CD4-positive, alpha-beta memory T cell (primary cell): ENCODE data around the gene BMPER. TPM values are rescaled to one million over a fixed set of nuclear protein-coding genes. Genes with fewer than 3 reads are reported as not detected.

ENCODE experiments used
- CTCF ChIA-PET: fragments of 350-600 bp; sonication (Branson Sonifier 250); formaldehyde crosslinking; loops from one replicate; lab custom pipeline; 2021; ENCODE audit warnings: inconsistent platforms; ENCODE audit not compliant: partially characterized antibody; lab: Charles Lee
- POLR2A ChIA-PET: fragments of 350-600 bp; sonication (Branson Sonifier 250); formaldehyde crosslinking; loops from one replicate; lab custom pipeline; 2021; ENCODE audit not compliant: partially characterized antibody; lab: Charles Lee
- DNase-seq, 5 donors: peaks; one replicate each; pipeline versions ENCODE4 v3.0.0 to v3.0.0-alpha.2; 2020 to 2022; ENCODE audit warnings: mixed read lengths in 1 of 5
- H3K27ac ChIP-seq: one replicate; pipeline ENCODE4 v1.7.0; 2013; ENCODE audit warnings: low read depth, low read length
- H3K27me3 ChIP-seq: 2 replicates; pipeline ENCODE4 v1.7.0; 2013; ENCODE audit warnings: mild to moderate bottlenecking, low read length, moderate library complexity; ENCODE audit not compliant: insufficient read depth
- H3K36me3 ChIP-seq: 2 replicates; pipeline ENCODE4 v1.7.0; 2013; ENCODE audit warnings: mild to moderate bottlenecking, low read length, moderate library complexity; ENCODE audit not compliant: insufficient read depth
- H3K4me1 ChIP-seq: 2 replicates; pipeline ENCODE4 v1.7.0; 2013; ENCODE audit warnings: mild to moderate bottlenecking, low read length, moderate library complexity; ENCODE audit not compliant: insufficient read depth
- H3K4me3 ChIP-seq, 2 donors: one replicate each; pipeline ENCODE4 v1.7.0; 2013; ENCODE audit warnings: low read length in 2 of 2, mild to moderate bottlenecking in 1 of 2
- H3K9me3 ChIP-seq, 2 donors: one replicate each; pipeline ENCODE4 v1.7.0; 2013; ENCODE audit warnings: low read length in 2 of 2, control low read depth in 1 of 2; ENCODE audit not compliant: control insufficient read depth in 1 of 2
- H3K27ac Mint-ChIP-seq, 7 donors: one replicate each; pipeline ENCODE4 v1.8.0; 2020 to 2021; ENCODE audit warnings: mixed read lengths in 7 of 7, mild to moderate bottlenecking in 6 of 7, inconsistent platforms in 3 of 7, moderate library complexity in 3 of 7
- H3K27me3 Mint-ChIP-seq, 2 donors: one replicate each; pipeline ENCODE4 v1.8.0; 2020 to 2021; ENCODE audit warnings: mixed read lengths in 2 of 2
- H3K36me3 Mint-ChIP-seq, 2 donors: one replicate each; pipeline ENCODE4 v1.8.0; 2020 to 2021; ENCODE audit warnings: mixed read lengths in 2 of 2, inconsistent platforms in 1 of 2, mild to moderate bottlenecking in 1 of 2
- H3K4me1 Mint-ChIP-seq, 4 donors: one replicate each; pipeline ENCODE4 v1.8.0; 2020 to 2021; ENCODE audit warnings: mixed read lengths in 4 of 4, mild to moderate bottlenecking in 1 of 4
- H3K4me3 Mint-ChIP-seq, 8 donors: one replicate each; pipeline ENCODE4 v1.8.0; 2020 to 2021; ENCODE audit warnings: mixed read lengths in 8 of 8, mild to moderate bottlenecking in 7 of 8, moderate library complexity in 6 of 8, inconsistent platforms in 3 of 8
- H3K9me3 Mint-ChIP-seq, 8 donors: one replicate each; pipeline ENCODE4 v1.8.0; 2020 to 2021; ENCODE audit warnings: mixed read lengths in 8 of 8, mild to moderate bottlenecking in 5 of 8, inconsistent platforms in 3 of 8, moderate library complexity in 1 of 8
- intact Hi-C: fragments of 100-400 bp; cut with micrococcal nuclease; formaldehyde crosslinking; loops from one replicate; pipeline ENCODE4 v1.15.1; 2023
- polyA plus RNA-seq, 2 donors: library from polyadenylated mRNA; unstranded; fragments of 300-500 nt; fragmentation: Illumina TruSeq; gene quantifications; one replicate each; pipeline ENCODE4 v1.2.3, GENCODE V29; 2021
- total RNA-seq, 2 experiments: library from RNA; stranded (reverse); gene quantifications; one replicate each; pipeline ENCODE4 v1.2.3, GENCODE V29; 2021

BMPER gene
- total and polyA plus RNA-seq, 4 experiments from 2014 or later = 0.24 to 0.30 TPM; not detected in 2

GRCh38 chr7:33968591-33968990 is 63.3 kb downstream of the BMPER start:
- ChIA-PET CTCF (interaction anchor here (0.6 kb wide), 1 partner anchor 472 kb away, joined by 3 read pairs; no protein-coding TSS in a partner anchor), POLR2A (no interaction called here)
- H3K9me3 ChIP-seq = no peaks in the 10 kb centered on the region
- H3K27ac ChIP-seq = no peak overlapping the region
- intact Hi-C loops = no loop called here
- H3K27me3 ChIP-seq = no peaks in the 10 kb centered on the region
- no peak overlapping the region for H3K27ac Mint-ChIP-seq
- no peak overlapping the region for H3K4me3 Mint-ChIP-seq
- DNase-seq = no peak
- H3K27me3 Mint-ChIP-seq = peaks cover 0 to 2% of the 10 kb centered on the region in 2 donors
- no peaks in the 10 kb centered on the region for H3K36me3 ChIP-seq
- no peaks in the 10 kb centered on the region for H3K9me3 Mint-ChIP-seq
- no peaks in the 10 kb centered on the region for H3K4me1 ChIP-seq
- H3K36me3 Mint-ChIP-seq = no peaks in the 10 kb centered on the region
- H3K4me1 Mint-ChIP-seq = no peaks in the 10 kb centered on the region
- no peak overlapping the region for H3K4me3 ChIP-seq

DNA sequence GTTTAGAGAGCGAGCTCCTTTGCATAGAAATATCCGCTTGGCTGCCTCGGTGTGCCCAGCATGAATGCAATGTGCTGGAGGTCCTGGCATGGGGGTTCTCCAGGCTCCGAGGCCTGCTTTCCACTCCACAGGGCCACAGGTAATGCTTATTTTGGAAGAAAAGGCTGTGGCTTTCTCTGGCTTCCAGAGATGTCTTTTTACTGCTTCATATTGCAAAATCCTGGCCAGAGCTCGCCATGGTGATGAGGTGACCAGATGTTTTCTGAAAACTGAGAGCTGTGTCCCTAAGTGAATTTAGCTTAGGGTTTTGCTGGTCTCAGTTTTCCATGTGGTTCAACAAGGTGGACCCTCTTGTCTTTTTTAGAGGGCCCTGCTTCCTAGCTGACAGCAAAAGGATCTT is 65.2 kb downstream of the BMPER start:
- no peak overlapping the region for H3K27ac Mint-ChIP-seq
- ChIA-PET POLR2A (no interaction called here), CTCF (no interaction called here)
- H3K27me3 Mint-ChIP-seq = peaks cover 0 to 2% of the 10 kb centered on the region in 2 donors
- no peak for DNase-seq
- Histone ChIP-seq H3K4me1 (no peaks in the 10 kb centered on the region), H3K27me3 (no peaks in the 10 kb centered on the region), H3K27ac (no peak overlapping the region), H3K36me3 (no peaks in the 10 kb centered on the region), H3K4me3 (no peak overlapping the region), H3K9me3 (no peaks in the 10 kb centered on the region)
- no peaks in the 10 kb centered on the region for H3K9me3 Mint-ChIP-seq
- no peaks in the 10 kb centered on the region for H3K36me3 Mint-ChIP-seq
- H3K4me1 Mint-ChIP-seq = no peaks in the 10 kb centered on the region
- intact Hi-C loops = no loop called here
- no peak overlapping the region for H3K4me3 Mint-ChIP-seq

DNA sequence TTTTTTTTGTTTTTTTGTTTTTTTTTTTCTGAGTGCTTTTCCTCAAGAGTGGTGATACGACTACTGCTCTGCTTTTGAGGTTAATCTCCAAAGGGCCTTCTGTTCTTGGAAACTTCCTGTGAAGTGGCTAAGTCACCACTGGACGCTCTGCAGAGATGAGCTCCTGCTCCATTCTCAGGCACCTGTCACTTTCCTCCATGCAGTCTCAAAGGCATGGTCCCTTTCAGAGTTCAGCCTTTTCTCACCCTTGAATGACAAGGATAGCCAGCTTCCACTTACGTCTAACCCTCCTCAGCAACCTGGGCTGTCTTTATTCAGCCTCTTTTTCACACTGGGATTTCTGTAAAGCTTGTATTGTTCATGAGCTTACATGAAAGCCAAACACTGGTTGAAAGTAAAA is 65.8 kb downstream of the BMPER start:
- H3K27me3 ChIP-seq = no peaks in the 10 kb centered on the region
- POLR2A ChIA-PET = no interaction called here
- CTCF ChIA-PET = no interaction called here
- intact Hi-C loops = no loop called here
- no peak for DNase-seq
- no peaks in the 10 kb centered on the region for H3K36me3 ChIP-seq
- H3K4me1 ChIP-seq = no peaks in the 10 kb centered on the region
- H3K4me3 Mint-ChIP-seq = no peak overlapping the region
- H3K4me3 ChIP-seq = no peak overlapping the region
- no peaks in the 10 kb centered on the region for H3K4me1 Mint-ChIP-seq
- H3K9me3 Mint-ChIP-seq = no peaks in the 10 kb centered on the region
- peaks cover 0 to 2% of the 10 kb centered on the region in 2 donors for H3K27me3 Mint-ChIP-seq
- no peak overlapping the region for H3K27ac ChIP-seq
- H3K9me3 ChIP-seq = no peaks in the 10 kb centered on the region
- no peak overlapping the region for H3K27ac Mint-ChIP-seq
- H3K36me3 Mint-ChIP-seq = no peaks in the 10 kb centered on the region

DNA sequence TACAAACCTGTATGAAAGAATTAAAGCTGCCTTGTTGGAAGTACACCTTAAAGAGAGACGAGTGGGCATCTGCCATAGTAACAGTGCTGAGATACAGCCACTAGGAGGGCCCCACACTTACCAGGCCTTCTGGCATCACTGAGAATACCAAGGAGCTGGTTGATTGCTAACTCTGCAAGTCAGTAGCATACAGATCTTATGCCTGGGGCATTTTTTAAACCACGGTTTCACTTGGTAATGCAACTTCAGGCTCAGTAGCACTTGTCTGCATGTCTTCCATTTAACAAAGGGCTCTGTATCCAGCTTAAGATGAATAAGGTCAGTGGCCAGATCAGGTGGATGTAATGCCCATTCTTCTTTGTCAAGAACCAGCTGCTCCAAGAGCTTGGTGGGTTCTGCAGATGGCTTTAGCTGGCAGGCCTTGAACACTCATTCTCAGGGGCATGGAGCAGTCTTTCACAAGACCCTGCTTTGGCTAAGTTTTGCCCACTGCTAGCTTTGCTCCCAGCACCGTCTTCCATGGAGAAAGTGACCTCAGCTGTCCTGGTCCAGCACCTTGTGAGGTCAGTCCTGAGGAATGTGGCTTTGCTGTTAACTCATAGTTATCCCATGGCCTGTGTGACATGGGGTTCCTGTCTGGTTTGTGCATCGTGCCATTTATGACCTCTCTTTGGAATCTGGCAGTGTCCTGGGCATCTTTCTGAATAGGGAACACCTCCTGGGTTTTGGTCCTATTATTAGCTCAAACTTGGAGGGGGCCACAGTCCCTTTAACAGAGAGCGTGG is 68.1 kb downstream of the BMPER start:
- Histone ChIP-seq H3K27me3 (no peaks in the 10 kb centered on the region), H3K36me3 (no peaks in the 10 kb centered on the region), H3K4me3 (no peak overlapping the region), H3K9me3 (no peaks in the 10 kb centered on the region), H3K4me1 (no peaks in the 10 kb centered on the region), H3K27ac (no peak overlapping the region)
- DNase-seq = no peak
- intact Hi-C loops = no loop called here
- Mint-ChIP-seq H3K27me3 (peaks cover 0 to 2% of the 10 kb centered on the region in 2 donors), H3K27ac (no peak overlapping the region), H3K4me1 (no peaks in the 10 kb centered on the region), H3K36me3 (no peaks in the 10 kb centered on the region), H3K9me3 (no peaks in the 10 kb centered on the region), H3K4me3 (no peak overlapping the region)
- CTCF ChIA-PET = no interaction called here
- POLR2A ChIA-PET = no interaction called here

GRCh38 chr7:33979300-33979806 is 74.0 kb downstream of the BMPER start:
- Mint-ChIP-seq H3K9me3 (no peaks in the 10 kb centered on the region), H3K27me3 (no peaks in the 10 kb centered on the region), H3K36me3 (no peaks in the 10 kb centered on the region), H3K4me1 (no peaks in the 10 kb centered on the region), H3K4me3 (no peak overlapping the region), H3K27ac (no peak overlapping the region)
- Histone ChIP-seq H3K27me3 (no peaks in the 10 kb centered on the region), H3K27ac (no peak overlapping the region), H3K9me3 (no peaks in the 10 kb centered on the region), H3K4me1 (no peaks in the 10 kb centered on the region), H3K36me3 (no peaks in the 10 kb centered on the region), H3K4me3 (no peak overlapping the region)
- intact Hi-C loops = no loop called here
- ChIA-PET CTCF (no interaction called here), POLR2A (no interaction called here)
- DNase-seq = no peak

DNA sequence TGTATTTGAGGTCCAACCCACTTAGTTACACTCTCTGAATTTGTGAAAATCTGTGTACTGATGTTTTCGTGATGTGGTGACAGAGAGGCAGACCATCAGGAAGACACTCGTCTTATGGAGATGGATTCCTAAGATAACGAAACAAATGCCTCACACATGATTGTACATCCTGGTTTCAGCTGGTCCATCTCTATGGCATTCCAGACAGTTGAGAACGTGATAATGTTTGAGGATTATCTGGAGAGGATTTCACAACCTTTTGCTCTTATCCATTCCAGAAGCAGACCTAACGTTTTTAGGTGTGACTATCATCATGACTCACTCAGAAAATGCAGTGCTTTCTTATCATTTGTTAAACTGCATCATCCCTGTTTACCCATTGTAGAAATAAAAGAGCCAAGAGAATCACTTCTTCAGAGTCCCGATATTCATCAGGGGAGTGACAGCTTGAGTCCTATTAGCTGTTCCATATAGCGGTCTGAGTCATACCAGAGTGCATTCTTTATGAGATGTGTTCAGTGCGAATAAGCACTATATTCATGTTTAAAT is 74.5 kb downstream of the BMPER start:
- DNase-seq = no peak
- no peak overlapping the region for H3K27ac Mint-ChIP-seq
- no peaks in the 10 kb centered on the region for H3K4me1 Mint-ChIP-seq
- CTCF ChIA-PET = no interaction called here
- H3K9me3 Mint-ChIP-seq = no peaks in the 10 kb centered on the region
- H3K36me3 Mint-ChIP-seq = no peaks in the 10 kb centered on the region
- Histone ChIP-seq H3K4me1 (no peaks in the 10 kb centered on the region), H3K27me3 (no peaks in the 10 kb centered on the region), H3K9me3 (no peaks in the 10 kb centered on the region), H3K36me3 (no peaks in the 10 kb centered on the region), H3K27ac (no peak overlapping the region), H3K4me3 (no peak overlapping the region)
- no peak overlapping the region for H3K4me3 Mint-ChIP-seq
- intact Hi-C loops = no loop called here
- POLR2A ChIA-PET = no interaction called here
- H3K27me3 Mint-ChIP-seq = no peaks in the 10 kb centered on the region

DNA sequence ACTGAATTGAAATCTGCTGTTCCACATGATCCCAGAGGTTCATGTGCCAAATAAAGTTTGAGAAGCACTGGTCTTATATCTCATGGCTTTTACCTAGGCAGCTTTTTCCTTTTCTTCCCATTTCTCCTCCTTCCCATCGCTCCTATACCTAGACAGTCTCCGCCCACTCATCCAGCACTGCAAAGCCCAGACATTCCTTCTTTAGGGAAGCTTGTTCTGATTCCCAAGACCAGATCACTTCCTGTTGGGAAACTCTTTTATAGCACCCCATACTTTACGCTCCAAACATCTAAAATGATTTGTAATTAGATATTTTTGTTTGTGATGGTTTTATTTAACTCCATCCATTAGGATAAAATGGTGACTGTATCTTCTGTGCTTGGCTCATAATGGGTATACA is 75.9 kb downstream of the BMPER start:
- Histone ChIP-seq H3K27ac (no peak overlapping the region), H3K4me3 (no peak overlapping the region), H3K36me3 (no peaks in the 10 kb centered on the region), H3K4me1 (no peaks in the 10 kb centered on the region), H3K9me3 (no peaks in the 10 kb centered on the region), H3K27me3 (no peaks in the 10 kb centered on the region)
- no peaks in the 10 kb centered on the region for H3K36me3 Mint-ChIP-seq
- ChIA-PET POLR2A (no interaction called here), CTCF (no interaction called here)
- DNase-seq = no peak
- no peaks in the 10 kb centered on the region for H3K27me3 Mint-ChIP-seq
- H3K4me1 Mint-ChIP-seq = no peaks in the 10 kb centered on the region
- H3K27ac Mint-ChIP-seq = no peak overlapping the region
- no peak overlapping the region for H3K4me3 Mint-ChIP-seq
- intact Hi-C loops = no loop called here
- no peaks in the 10 kb centered on the region for H3K9me3 Mint-ChIP-seq
